Neural progenitor cell (in vitro differentiated cells): Measurements from ENCODE around the gene PHPT1.

Experiments
- EZH2 ChIP-seq: fragments of 200-600 bp; sonication (generic); IDR thresholded peaks from 2 replicates; pipeline ENCODE4 v1.6.1; 2017; ENCODE audit warnings: antibody characterized with exemption, mild to moderate bottlenecking, moderate library complexity
- EZH2phosphoT487 ChIP-seq: fragments of 200-600 bp; sonication (generic); IDR thresholded peaks from 2 replicates; pipeline ENCODE4 v1.6.1; 2017; ENCODE audit warnings: antibody characterized with exemption
- TF ChIP-seq, protein P1 (sequence below): fragments of 200-600 bp; sonication (generic); IDR thresholded peaks from 2 replicates; pipeline ENCODE4 v1.5.1; 2017; ENCODE audit warnings: antibody characterized with exemption, mild to moderate bottlenecking

DNA sequence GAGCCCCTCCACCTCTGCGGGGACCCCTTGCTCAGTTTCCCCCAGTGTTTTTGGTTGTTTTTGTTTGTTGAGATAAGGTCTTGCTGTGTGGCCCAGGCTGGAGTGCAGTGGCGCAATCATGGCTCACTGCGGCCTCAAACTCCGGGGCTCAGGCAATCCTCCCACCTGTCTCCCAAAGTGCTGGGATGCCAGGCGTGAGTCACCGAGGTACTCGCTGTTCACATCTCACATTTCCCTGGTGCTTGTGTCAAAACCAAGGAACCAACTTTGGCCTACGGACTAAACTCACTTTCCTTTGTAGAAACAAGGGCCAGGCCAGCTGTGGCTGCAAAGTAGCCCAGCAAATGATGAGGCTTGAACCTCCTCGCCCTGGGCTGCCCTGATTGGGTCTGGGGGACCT is 16.6 kb upstream of the PHPT1 start:
- TF ChIP-seq, protein P1, sequence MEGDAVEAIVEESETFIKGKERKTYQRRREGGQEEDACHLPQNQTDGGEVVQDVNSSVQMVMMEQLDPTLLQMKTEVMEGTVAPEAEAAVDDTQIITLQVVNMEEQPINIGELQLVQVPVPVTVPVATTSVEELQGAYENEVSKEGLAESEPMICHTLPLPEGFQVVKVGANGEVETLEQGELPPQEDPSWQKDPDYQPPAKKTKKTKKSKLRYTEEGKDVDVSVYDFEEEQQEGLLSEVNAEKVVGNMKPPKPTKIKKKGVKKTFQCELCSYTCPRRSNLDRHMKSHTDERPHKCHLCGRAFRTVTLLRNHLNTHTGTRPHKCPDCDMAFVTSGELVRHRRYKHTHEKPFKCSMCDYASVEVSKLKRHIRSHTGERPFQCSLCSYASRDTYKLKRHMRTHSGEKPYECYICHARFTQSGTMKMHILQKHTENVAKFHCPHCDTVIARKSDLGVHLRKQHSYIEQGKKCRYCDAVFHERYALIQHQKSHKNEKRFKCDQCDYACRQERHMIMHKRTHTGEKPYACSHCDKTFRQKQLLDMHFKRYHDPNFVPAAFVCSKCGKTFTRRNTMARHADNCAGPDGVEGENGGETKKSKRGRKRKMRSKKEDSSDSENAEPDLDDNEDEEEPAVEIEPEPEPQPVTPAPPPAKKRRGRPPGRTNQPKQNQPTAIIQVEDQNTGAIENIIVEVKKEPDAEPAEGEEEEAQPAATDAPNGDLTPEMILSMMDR = no peak
- TF ChIP-seq EZH2 (no peak), EZH2phosphoT487 (no peak)
